H1 (cell line): ENCODE measurements around the gene KCNQ1. TPM values are rescaled to one million over a fixed set of nuclear protein-coding genes. Genes with fewer than 3 reads are reported as not detected.

ENCODE experiments used
- CTCF ChIA-PET: fragments of 300-600 bp; sonication (Branson Sonifier 250); formaldehyde crosslinking; loops from one replicate; lab custom pipeline; 2021; ENCODE audit not compliant: partially characterized antibody; lab: Charles Lee
- POLR2A ChIA-PET: fragments of 300-600 bp; sonication (Branson Sonifier 250); formaldehyde crosslinking; loops from one replicate; lab custom pipeline; 2021; ENCODE audit warnings: inconsistent platforms; ENCODE audit not compliant: partially characterized antibody; lab: Charles Lee
- DNase-seq, 2 experiments: peaks; one replicate each; pipeline versions ENCODE4 v3.0.0 to v3.0.0-alpha.2; 2010 to 2022; ENCODE audit warnings: low spot score in 2 of 2, low read depth in 1 of 2, mixed read lengths in 1 of 2
- FAIRE-seq: peaks from 2 replicates; lab custom pipeline; 2011; peaks lifted over from hg19 to GRCh38; lab: Jason Lieb, UNC
- H2AFZ ChIP-seq: 2 replicates; pipeline ENCODE4 v1.8.1; 2012; ENCODE audit warnings: low read length, inconsistent platforms
- H2AK5ac ChIP-seq: 2 replicates; pipeline ENCODE4 v1.6.1; 2013; ENCODE audit warnings: low read depth, low read length
- H2BK120ac ChIP-seq: replicated peaks from 2 replicates; pipeline ENCODE3; 2013; ENCODE audit warnings: low read depth, low read length, inconsistent platforms
- H2BK12ac ChIP-seq: 2 replicates; pipeline ENCODE4 v1.6.1; 2013; ENCODE audit warnings: low read depth, low read length
- H2BK15ac ChIP-seq: 2 replicates; pipeline ENCODE4 v1.6.1; 2013; ENCODE audit warnings: low read length
- H2BK20ac ChIP-seq: 2 replicates; pipeline ENCODE4 v1.6.1; 2013; ENCODE audit warnings: low read length
- H2BK5ac ChIP-seq: 2 replicates; pipeline ENCODE4 v1.6.1; 2013; ENCODE audit warnings: low read depth, low read length
- H3K14ac ChIP-seq: 2 replicates; pipeline ENCODE4 v1.6.1; 2013; ENCODE audit warnings: inconsistent platforms; ENCODE audit not compliant: insufficient read length
- H3K18ac ChIP-seq: 2 replicates; pipeline ENCODE4 v1.6.1; 2013; ENCODE audit warnings: low read length; ENCODE audit errors: extremely low read depth
- H3K23ac ChIP-seq: 2 replicates; pipeline ENCODE4 v1.6.1; 2013; ENCODE audit warnings: inconsistent platforms; ENCODE audit not compliant: insufficient read length
- H3K23me2 ChIP-seq: 2 replicates; pipeline ENCODE4 v1.6.1; 2013; ENCODE audit warnings: low read depth, low read length
- H3K27ac ChIP-seq: 2 replicates; pipeline ENCODE4 v1.6.1; 2011; ENCODE audit warnings: low read depth, low read length, inconsistent platforms
- H3K27me3 ChIP-seq, 4 experiments: replicated peaks in 1 of 4; 1 replicate in 1 of 4; 2 replicates in 3 of 4; pipeline versions ENCODE4 v1.6.1 to v1.8.1; 2011 to 2013; ENCODE audit warnings: low read length in 3 of 4, mild to moderate bottlenecking in 3 of 4, inconsistent platforms in 2 of 4, mixed read lengths in 2 of 4, moderate library complexity in 1 of 4; ENCODE audit not compliant: control insufficient read depth in 3 of 4, insufficient read depth in 3 of 4; ENCODE audit errors: extremely low read depth in 1 of 4
- H3K36me3 ChIP-seq, 4 experiments: 2 replicates each; pipeline versions ENCODE4 v1.6.1 to v1.8.1; 2011 to 2013; ENCODE audit warnings: mild to moderate bottlenecking in 4 of 4, low read length in 3 of 4, moderate library complexity in 2 of 4, control low read depth in 1 of 4, inconsistent platforms in 1 of 4; ENCODE audit not compliant: insufficient read depth in 4 of 4, control insufficient read depth in 2 of 4
- H3K4ac ChIP-seq: replicated peaks from 2 replicates; pipeline ENCODE3; 2013; ENCODE audit warnings: low read length, low read depth, mixed read lengths, inconsistent platforms; ENCODE audit not compliant: insufficient read length
- H3K4me1 ChIP-seq, 4 experiments: replicated peaks in 1 of 4; 1 replicate in 1 of 4; 2 replicates in 3 of 4; pipeline versions ENCODE4 v1.6.1 to v1.8.1; 2011 to 2013; ENCODE audit warnings: low read length in 3 of 4, inconsistent platforms in 2 of 4, mixed read lengths in 1 of 4; ENCODE audit not compliant: insufficient read depth in 4 of 4, control insufficient read depth in 3 of 4
- H3K4me2 ChIP-seq, 2 experiments: 2 replicates each; pipeline versions ENCODE4 v1.6.1 to v1.8.1; 2011 to 2013; ENCODE audit warnings: low read depth in 2 of 2, low read length in 2 of 2, control low read depth in 1 of 2, inconsistent platforms in 1 of 2, mild to moderate bottlenecking in 1 of 2; ENCODE audit not compliant: insufficient read depth in 1 of 2
- H3K4me3 ChIP-seq, 4 experiments: fragments of 200-600, 300-600 bp in 1 of 4; sonication (generic), shearing (Covaris generic), sonication (Bioruptor Twin) in 1 of 4; 2 replicates each; pipeline versions ENCODE4 v1.5.1 to v1.8.1; 2011 to 2016; ENCODE audit warnings: low read length in 4 of 4, low read depth in 3 of 4, control low read depth in 2 of 4, inconsistent platforms in 2 of 4, mild to moderate bottlenecking in 2 of 4, mixed read lengths in 1 of 4, moderate library complexity in 1 of 4; ENCODE audit not compliant: insufficient read depth in 2 of 4; ENCODE audit errors: extremely low read depth in 1 of 4
- H3K56ac ChIP-seq: replicated peaks from 2 replicates; pipeline ENCODE3; 2013; ENCODE audit warnings: low read depth, mild to moderate bottlenecking, mixed read lengths, low read length, inconsistent platforms; ENCODE audit not compliant: insufficient read length
- H3K79me1 ChIP-seq: 2 replicates; pipeline ENCODE4 v1.6.1; 2013; ENCODE audit warnings: low read depth, low read length, control low read depth
- H3K79me2 ChIP-seq, 2 experiments: 2 replicates each; pipeline versions ENCODE4 v1.6.1 to v1.8.1; 2012 to 2013; ENCODE audit warnings: low read length in 2 of 2, mild to moderate bottlenecking in 2 of 2, inconsistent platforms in 1 of 2; ENCODE audit not compliant: insufficient read depth in 2 of 2, control insufficient read depth in 1 of 2
- H3K9ac ChIP-seq, 4 experiments: replicated peaks in 1 of 4; 1 replicate in 1 of 4; 2 replicates in 3 of 4; pipeline versions ENCODE4 v1.6.1 to v1.8.1; 2011 to 2013; ENCODE audit warnings: low read depth in 3 of 4, low read length in 3 of 4, control low read depth in 2 of 4, mild to moderate bottlenecking in 2 of 4, moderate library complexity in 2 of 4, inconsistent platforms in 1 of 4; ENCODE audit errors: extremely low read depth in 1 of 4
- H3K9me3 ChIP-seq, 2 experiments: 2 replicates each; pipeline versions ENCODE4 v1.6.1 to v1.8.1; 2012 to 2013; ENCODE audit warnings: mild to moderate bottlenecking in 2 of 2, moderate library complexity in 2 of 2, control low read depth in 1 of 2, inconsistent platforms in 1 of 2, low read depth in 1 of 2, low read length in 1 of 2, mixed read lengths in 1 of 2; ENCODE audit not compliant: insufficient read depth in 2 of 2
- H4K20me1 ChIP-seq, 2 experiments: replicated peaks in 1 of 2; 2 replicates each; pipeline versions ENCODE3 to v1.8.1; 2011 to 2013; ENCODE audit warnings: inconsistent platforms in 2 of 2, low read length in 2 of 2, mild to moderate bottlenecking in 1 of 2; ENCODE audit not compliant: insufficient read depth in 2 of 2, control insufficient read depth in 1 of 2
- H4K5ac ChIP-seq: 2 replicates; pipeline ENCODE4 v1.6.1; 2013; ENCODE audit warnings: low read length, low read depth, mixed read lengths, inconsistent platforms; ENCODE audit not compliant: insufficient read length
- H4K8ac ChIP-seq: 2 replicates; pipeline ENCODE4 v1.8.0; 2013; ENCODE audit warnings: mild to moderate bottlenecking, moderate library complexity, low read length, inconsistent platforms; ENCODE audit not compliant: insufficient read depth; ENCODE audit errors: extremely low read depth
- H4K91ac ChIP-seq: replicated peaks from 2 replicates; pipeline ENCODE3; 2013; ENCODE audit warnings: low read length, mixed read lengths, inconsistent platforms; ENCODE audit not compliant: insufficient read length
- EGR1 ChIP-seq: IDR thresholded peaks from 2 replicates; pipeline ENCODE4 v1.6.1; 2011; ENCODE audit warnings: low read depth, low read length, borderline replicate concordance
- EP300 ChIP-seq, 2 experiments: IDR thresholded peaks; 1 replicate in 1 of 2; 2 replicates in 1 of 2; pipeline ENCODE4 v1.6.1; 2011 to 2012; ENCODE audit warnings: low read depth in 2 of 2, low read length in 2 of 2, mild to moderate bottlenecking in 2 of 2, borderline replicate concordance in 1 of 2, inconsistent platforms in 1 of 2, moderate library complexity in 1 of 2
- KDM4A ChIP-seq: IDR thresholded peaks from one replicate; pipeline ENCODE4 v1.7.1; 2012; ENCODE audit warnings: low read depth, mild to moderate bottlenecking, moderate library complexity, low read length, inconsistent platforms; ENCODE audit not compliant: severe bottlenecking
- NANOG ChIP-seq: IDR thresholded peaks from 2 replicates; pipeline ENCODE4 v1.6.1; 2011; ENCODE audit warnings: low read length, low read depth, mild to moderate bottlenecking, inconsistent platforms; ENCODE audit not compliant: insufficient read depth, poor library complexity, severe bottlenecking
- RAD21 ChIP-seq, 2 experiments: IDR thresholded peaks in 1 of 2; conservative IDR thresholded peaks in 1 of 2; 2 replicates each; pipeline ENCODE4 v1.6.1; 2011; ENCODE audit warnings: low read depth in 2 of 2, low read length in 2 of 2, improper control_type of control experiment in 1 of 2, inconsistent platforms in 1 of 2, mild to moderate bottlenecking in 1 of 2, moderate library complexity in 1 of 2
- RBBP5 ChIP-seq: IDR thresholded peaks from 2 replicates; pipeline ENCODE4 v1.7.1; 2012; ENCODE audit warnings: low read depth, mild to moderate bottlenecking, inconsistent platforms, low read length, moderate library complexity, borderline replicate concordance
- RFX5 ChIP-seq: IDR thresholded peaks from 2 replicates; pipeline ENCODE4 v1.6.1; 2011; ENCODE audit warnings: low read depth, low read length, improper control_type of control experiment, borderline replicate concordance
- SIN3A ChIP-seq, 2 experiments: IDR thresholded peaks in 1 of 2; conservative IDR thresholded peaks in 1 of 2; 2 replicates each; pipeline ENCODE4 v1.6.1; 2011 to 2012; ENCODE audit warnings: low read length in 2 of 2, improper control_type of control experiment in 1 of 2, low read depth in 1 of 2, mild to moderate bottlenecking in 1 of 2
- SUZ12 ChIP-seq: fragments of 200-600 bp; sonication (generic); IDR thresholded peaks from 2 replicates; pipeline ENCODE4 v1.6.1; 2012; ENCODE audit warnings: mild to moderate bottlenecking, inconsistent platforms, low read length, moderate library complexity, mixed read lengths
- WGBS, 2 experiments: shearing (Covaris generic) in 1 of 2; methylation state at CpG; one replicate each; pipeline versions ENCODE4 v1.1.6 to v1.1.7; 2013 to 2015; ENCODE audit warnings: low lambda C conversion rate in 2 of 2, mixed read lengths in 2 of 2, inconsistent platforms in 1 of 2, low coverage in 1 of 2, missing lambda C conversion rate in 1 of 2; ENCODE audit not compliant: insufficient replicate concordance in 2 of 2, insufficient coverage in 1 of 2, insufficient read length in 1 of 2; ENCODE audit errors: extremely low coverage in 1 of 2, missing lambda C conversion rate in 1 of 2; 5-methylcytosine and 5-hydroxymethylcytosine counted together
- polyA plus RNA-seq, 7 experiments: library from polyadenylated mRNA; depleted of rRNA in 3 of 7; stranded (reverse) in 5 of 7; unstranded in 2 of 7; fragments of >200 nt in 5 of 7; fragments of 200-250 nt in 2 of 7; gene quantifications; 1 replicate in 5 of 7; 2 replicates in 1 of 7; 4 replicates in 1 of 7; pipeline versions ENCODE4 v1.2.1 to v1.2.3, GENCODE V29; 2011 to 2013; ENCODE audit warnings: missing spikeins in 2 of 7, mixed read lengths in 2 of 7
- total RNA-seq: library from RNA; stranded (reverse); fragmentation: NEBNext Ultra II Directional; extraction: Animal tissue kit (Norgen Biotek cat#: 25700); gene quantifications from 2 replicates; pipeline ENCODE4 v1.2.1, GENCODE V29; 2021

KCNQ1 gene
- total and polyA plus RNA-seq, 2 of the 8 experiments (the other 6 are each of a cell fraction or from before 2014, with no cell fraction given), result 1.9 to 2.0 TPM

DNA sequence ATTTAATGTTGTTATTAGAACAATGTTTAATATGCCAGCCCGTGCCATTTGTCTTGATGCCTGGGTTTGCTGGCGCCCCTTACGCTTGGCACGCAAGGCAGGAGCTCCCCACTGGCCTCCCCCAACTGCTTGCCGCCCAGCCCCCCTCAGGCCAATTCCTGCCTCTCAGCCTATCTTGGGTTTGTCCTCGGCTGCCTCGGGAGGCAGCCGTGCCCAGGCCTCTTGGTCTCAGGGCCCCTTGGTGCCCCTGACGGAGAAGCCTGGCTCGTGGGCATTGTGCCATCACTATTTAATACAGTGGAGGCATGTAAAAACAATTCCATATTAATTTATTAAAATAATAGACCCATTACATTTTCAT is 135.2 kb downstream of the KCNQ1 start:
- Histone ChIP-seq H2BK20ac (no peak overlapping the region), H3K4me1 (peaks cover 0 to 5% (median 0%) of the 10 kb centered on the region in 4 experiments; a peak in 4 of 7 replicates), H3K18ac (no peak overlapping the region), H2BK12ac (no peak overlapping the region), H4K91ac (no peak overlapping the region), H3K27ac (no peak overlapping the region), H4K20me1 (peaks cover 3 to 10% of the 10 kb centered on the region in 2 experiments), H3K56ac (no peak overlapping the region), H4K5ac (no peak overlapping the region), H4K8ac (no peak overlapping the region), H3K9ac (no peak overlapping the region), H3K14ac (no peak overlapping the region), H3K9me3 (no peaks in the 10 kb centered on the region), H3K4me3 (no peak overlapping the region), H2BK5ac (no peak overlapping the region), H3K36me3 (no peaks in the 10 kb centered on the region), H3K79me1 (no peaks in the 10 kb centered on the region), H3K4me2 (no peak overlapping the region), H2BK120ac (no peak overlapping the region), H3K23me2 (peaks cover 6% of the 10 kb centered on the region), H2AFZ (no peak overlapping the region), H2AK5ac (no peak overlapping the region), H3K23ac (no peak overlapping the region), H3K27me3 (peaks cover 5 to 72% (median 43%) of the 10 kb centered on the region in 4 experiments), H3K4ac (no peak overlapping the region), H2BK15ac (no peak overlapping the region), H3K79me2 (no peaks in the 10 kb centered on the region)
- WGBS, 2 experiments, result 90% methylated on average over 10 of the region's 10 CpGs; no CpG with 5 or more reads in 1 of the 2 experiments
- ChIA-PET CTCF (interaction anchor here (0.6 to 1.8 kb wide), 2 partner anchors 11 to 508 kb away, joined by 3 to 8 read pairs; no protein-coding TSS in a partner anchor), POLR2A (no interaction called here)
- DNase-seq (no peak), FAIRE-seq (no peak)
- TF ChIP-seq SIN3A (conservative IDR thresholded peaks at IDR 0.05 in 1 of 2, IDR thresholded peaks at IDR 0.05 in 1 of 2; ENCODE audit: low read depth in 1 of 2, low read length in 2 of 2), result no peak
- TF ChIP-seq RAD21 (IDR thresholded peaks at IDR 0.05 in 1 of 2, conservative IDR thresholded peaks at IDR 0.05 in 1 of 2; ENCODE audit: low read depth in 2 of 2, low read length in 2 of 2), result no peak
- TF ChIP-seq KDM4A, result no peak
- TF ChIP-seq NANOG, result no peak
- TF ChIP-seq EP300 (IDR thresholded peaks at IDR 0.05; ENCODE audit: borderline replicate concordance in 1 of 2, low read depth in 2 of 2, low read length in 2 of 2), result no peak
- no peak for TF ChIP-seq RFX5
- no peak for TF ChIP-seq EGR1
- TF ChIP-seq SUZ12, result no peak
- no peak for TF ChIP-seq RBBP5
